ENCODE data around the gene MAPK8IP2. TPM values are rescaled to one million over a fixed set of nuclear protein-coding genes. Genes with fewer than 3 reads are reported as not detected.

MAPK8IP2 gene
- total and polyA plus RNA-seq, 2 of the 13 experiments (the other 11 are each of a cell fraction or from before 2014, with no cell fraction given) = 1.3 to 2.6 TPM

DNA sequence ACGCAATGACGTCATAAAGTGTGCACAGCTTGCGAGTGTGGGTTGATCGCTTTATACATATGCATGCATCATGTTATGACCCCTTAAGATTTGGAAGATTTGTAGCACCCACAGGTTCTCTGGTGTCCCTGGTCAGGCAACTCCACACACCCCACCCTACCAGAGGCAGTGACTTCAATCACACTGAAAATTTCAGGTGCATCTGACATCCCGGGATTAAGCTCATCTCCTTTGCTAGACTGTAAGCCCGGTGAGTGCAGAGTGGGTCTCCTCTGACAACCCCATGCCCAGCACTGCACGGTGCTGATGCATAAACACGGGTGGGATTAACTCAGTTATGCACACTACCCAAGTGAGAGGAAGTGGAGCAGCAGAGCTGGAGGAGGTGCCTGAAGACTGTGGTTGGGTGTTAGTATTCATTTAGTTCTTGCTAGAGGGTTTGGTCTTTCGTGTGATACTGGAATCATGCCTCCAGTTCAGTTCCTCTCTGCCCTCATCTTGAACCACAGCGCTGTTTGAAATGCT is 20.8 kb downstream of the MAPK8IP2 start (continued):
- TF ChIP-seq, protein P1, sequence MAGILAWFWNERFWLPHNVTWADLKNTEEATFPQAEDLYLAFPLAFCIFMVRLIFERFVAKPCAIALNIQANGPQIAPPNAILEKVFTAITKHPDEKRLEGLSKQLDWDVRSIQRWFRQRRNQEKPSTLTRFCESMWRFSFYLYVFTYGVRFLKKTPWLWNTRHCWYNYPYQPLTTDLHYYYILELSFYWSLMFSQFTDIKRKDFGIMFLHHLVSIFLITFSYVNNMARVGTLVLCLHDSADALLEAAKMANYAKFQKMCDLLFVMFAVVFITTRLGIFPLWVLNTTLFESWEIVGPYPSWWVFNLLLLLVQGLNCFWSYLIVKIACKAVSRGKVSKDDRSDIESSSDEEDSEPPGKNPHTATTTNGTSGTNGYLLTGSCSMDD (CRISPR knock-in tag; IDR thresholded peaks at IDR 0.05) = no peak
- TF ChIP-seq ZBTB42 (CRISPR knock-in tag; IDR thresholded peaks at IDR 0.05) (no peak), ZNF337 (CRISPR knock-in tag; IDR thresholded peaks at IDR 0.05; ENCODE audit: borderline replicate concordance, low read depth) (no peak), EEA1 (CRISPR knock-in tag; IDR thresholded peaks at IDR 0.05; ENCODE audit: borderline replicate concordance) (no peak), SATB2 (CRISPR knock-in tag; IDR thresholded peaks at IDR 0.05) (no peak), KDM2A (CRISPR knock-in tag; IDR thresholded peaks at IDR 0.05; ENCODE audit: borderline replicate concordance, low read depth) (0 out of 2 replicates have a peak, but pooled peaks have one; percentile 4)

DNA sequence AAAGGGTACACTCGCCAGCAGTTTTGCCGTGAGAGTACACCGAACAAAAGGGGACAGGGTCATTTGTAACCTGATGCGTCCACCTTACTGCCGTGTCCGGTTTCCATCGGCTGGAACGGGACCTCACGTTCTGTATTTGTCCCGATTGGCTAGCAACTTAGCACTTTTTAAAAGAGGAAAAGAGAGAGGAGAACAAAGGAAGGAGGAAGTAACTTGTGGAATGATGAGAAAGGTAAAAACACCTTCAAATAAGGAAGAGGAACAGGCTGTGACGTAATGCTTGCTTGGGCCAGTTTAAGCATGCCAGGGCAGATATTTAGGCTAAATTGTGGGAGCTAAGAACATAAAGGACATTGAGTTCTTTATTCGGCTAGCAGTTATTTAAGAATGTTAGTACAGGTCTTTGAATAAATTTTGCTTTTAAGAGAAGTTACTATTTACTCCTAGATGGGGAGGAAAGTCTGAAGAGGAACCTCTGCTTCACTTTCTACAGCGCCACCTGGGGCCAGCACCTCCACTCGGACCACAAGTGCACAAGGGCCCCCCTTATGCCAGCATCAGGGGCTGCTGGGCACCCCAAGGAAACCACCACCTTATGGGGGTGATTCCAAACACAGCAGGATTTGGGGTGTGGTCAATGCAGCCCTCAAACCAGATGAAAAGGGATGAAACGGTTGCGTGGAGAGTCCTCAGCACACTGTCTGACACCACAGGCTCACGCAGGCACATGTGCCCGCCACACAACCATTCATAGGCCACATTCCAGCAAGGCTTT is 21.5 kb downstream of the MAPK8IP2 start:
- in situ Hi-C loops (cut with HindIII; ENCODE audit: extremely low pct_ligation_motif_present, low pct_unique_long_range_greater_than_20kb) (no loop called here), intact Hi-C loops (cut with micrococcal nuclease; ENCODE audit: unreplicated experiment) (loop anchor here (1.0 to 2.0 kb wide), 2 partner anchors 40 to 77 kb away; partner anchors contain the start of gene CHKB)
- ChIA-PET POLR2A (interaction anchor here (0.9 to 2.4 kb wide), 10 partner anchors 9 to 114 kb away, joined by 3 to 14 read pairs (median 6); partner anchors contain the start of genes LMF2, NCAPH2, SCO2 and SYCE3), CTCF (ENCODE audit: low intra/inter-chr PET ratio, low total read pairs) (interaction anchor here (0.6 to 2.2 kb wide), 6 partner anchors 18 to 78 kb away, joined by 3 to 12 read pairs (median 4); partner anchors contain the start of gene CHKB)
- H3K27me3 ChIP-seq (ENCODE audit: control insufficient read depth in 1 of 2, insufficient read depth in 2 of 2, low read length in 2 of 2) = no peaks in the 10 kb centered on the region
- no peak for FAIRE-seq
- peaks cover 68% of the 10 kb centered on the region for H3K4me1 ChIP-seq (ENCODE audit: insufficient read depth, low read length)
- no peaks in the 10 kb centered on the region for H3K9me3 ChIP-seq (ENCODE audit: low read length)
- BruUV-seq (replicated peaks) = no TSS peak
- H3K27ac ChIP-seq (ENCODE audit: extremely low read length, insufficient read depth, low read length) = peak overlapping the region; percentile 50
- no peak for DNase-seq (ENCODE audit: low spot score)
- no peaks in the 10 kb centered on the region for H3K79me2 ChIP-seq (ENCODE audit: insufficient read depth, low read length)
- H4K20me1 ChIP-seq (ENCODE audit: insufficient read depth, low read length) = no peaks in the 10 kb centered on the region
- H3K36me3 ChIP-seq (replicated peaks in 1 of 2; ENCODE audit: control insufficient read depth in 1 of 2, insufficient read depth in 2 of 2, low read length in 2 of 2) = no peaks in the 10 kb centered on the region
- H3K4me2 ChIP-seq (ENCODE audit: low read depth, low read length) = peak overlapping the region; percentile 97
- WGBS (ENCODE audit: low lambda C conversion rate) = 2% methylated on average over 18 of the region's 18 CpGs
- H3K9ac ChIP-seq (ENCODE audit: insufficient read depth, low read depth, low read length) = peak overlapping the region; percentile 39
- ATAC-seq = peak; percentile 26
- peak overlapping the region; percentile 46 to 61 (median 47); a peak in 5 of 6 replicates for H3K4me3 ChIP-seq (replicated peaks in 1 of 3; ENCODE audit: insufficient read depth in 1 of 3, low read depth in 2 of 3, low read length in 3 of 3)
- peak overlapping the region; percentile 7 for H2AFZ ChIP-seq (ENCODE audit: low read length)
- TF ChIP-seq ZBTB7B (CRISPR knock-in tag; IDR thresholded peaks at IDR 0.05) (peak; percentile 42; the same call in 1 of the 2 replicates), MAFG (CRISPR knock-in tag; IDR thresholded peaks at IDR 0.05) (no peak), ZNF34 (CRISPR knock-in tag; IDR thresholded peaks at IDR 0.05; ENCODE audit: borderline replicate concordance) (0 out of 2 replicates have a peak, but pooled peaks have one; percentile 26), CBX2 (IDR thresholded peaks at IDR 0.05; ENCODE audit: low read depth, low read length) (no peak), CBX2 (CRISPR knock-in tag; IDR thresholded peaks at IDR 0.05; ENCODE audit: low read depth) (no peak), SIN3B (IDR thresholded peaks at IDR 0.05; ENCODE audit: low read length) (no peak)
- TF ChIP-seq, protein P2, sequence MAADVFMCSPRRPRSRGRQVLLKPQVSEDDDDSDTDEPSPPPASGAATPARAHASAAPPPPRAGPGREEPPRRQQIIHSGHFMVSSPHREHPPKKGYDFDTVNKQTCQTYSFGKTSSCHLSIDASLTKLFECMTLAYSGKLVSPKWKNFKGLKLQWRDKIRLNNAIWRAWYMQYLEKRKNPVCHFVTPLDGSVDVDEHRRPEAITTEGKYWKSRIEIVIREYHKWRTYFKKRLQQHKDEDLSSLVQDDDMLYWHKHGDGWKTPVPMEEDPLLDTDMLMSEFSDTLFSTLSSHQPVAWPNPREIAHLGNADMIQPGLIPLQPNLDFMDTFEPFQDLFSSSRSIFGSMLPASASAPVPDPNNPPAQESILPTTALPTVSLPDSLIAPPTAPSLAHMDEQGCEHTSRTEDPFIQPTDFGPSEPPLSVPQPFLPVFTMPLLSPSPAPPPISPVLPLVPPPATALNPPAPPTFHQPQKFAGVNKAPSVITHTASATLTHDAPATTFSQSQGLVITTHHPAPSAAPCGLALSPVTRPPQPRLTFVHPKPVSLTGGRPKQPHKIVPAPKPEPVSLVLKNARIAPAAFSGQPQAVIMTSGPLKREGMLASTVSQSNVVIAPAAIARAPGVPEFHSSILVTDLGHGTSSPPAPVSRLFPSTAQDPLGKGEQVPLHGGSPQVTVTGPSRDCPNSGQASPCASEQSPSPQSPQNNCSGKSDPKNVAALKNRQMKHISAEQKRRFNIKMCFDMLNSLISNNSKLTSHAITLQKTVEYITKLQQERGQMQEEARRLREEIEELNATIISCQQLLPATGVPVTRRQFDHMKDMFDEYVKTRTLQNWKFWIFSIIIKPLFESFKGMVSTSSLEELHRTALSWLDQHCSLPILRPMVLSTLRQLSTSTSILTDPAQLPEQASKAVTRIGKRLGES (CRISPR knock-in tag; IDR thresholded peaks at IDR 0.05; ENCODE audit: borderline replicate concordance) = no peak
- TF ChIP-seq, protein P3, sequence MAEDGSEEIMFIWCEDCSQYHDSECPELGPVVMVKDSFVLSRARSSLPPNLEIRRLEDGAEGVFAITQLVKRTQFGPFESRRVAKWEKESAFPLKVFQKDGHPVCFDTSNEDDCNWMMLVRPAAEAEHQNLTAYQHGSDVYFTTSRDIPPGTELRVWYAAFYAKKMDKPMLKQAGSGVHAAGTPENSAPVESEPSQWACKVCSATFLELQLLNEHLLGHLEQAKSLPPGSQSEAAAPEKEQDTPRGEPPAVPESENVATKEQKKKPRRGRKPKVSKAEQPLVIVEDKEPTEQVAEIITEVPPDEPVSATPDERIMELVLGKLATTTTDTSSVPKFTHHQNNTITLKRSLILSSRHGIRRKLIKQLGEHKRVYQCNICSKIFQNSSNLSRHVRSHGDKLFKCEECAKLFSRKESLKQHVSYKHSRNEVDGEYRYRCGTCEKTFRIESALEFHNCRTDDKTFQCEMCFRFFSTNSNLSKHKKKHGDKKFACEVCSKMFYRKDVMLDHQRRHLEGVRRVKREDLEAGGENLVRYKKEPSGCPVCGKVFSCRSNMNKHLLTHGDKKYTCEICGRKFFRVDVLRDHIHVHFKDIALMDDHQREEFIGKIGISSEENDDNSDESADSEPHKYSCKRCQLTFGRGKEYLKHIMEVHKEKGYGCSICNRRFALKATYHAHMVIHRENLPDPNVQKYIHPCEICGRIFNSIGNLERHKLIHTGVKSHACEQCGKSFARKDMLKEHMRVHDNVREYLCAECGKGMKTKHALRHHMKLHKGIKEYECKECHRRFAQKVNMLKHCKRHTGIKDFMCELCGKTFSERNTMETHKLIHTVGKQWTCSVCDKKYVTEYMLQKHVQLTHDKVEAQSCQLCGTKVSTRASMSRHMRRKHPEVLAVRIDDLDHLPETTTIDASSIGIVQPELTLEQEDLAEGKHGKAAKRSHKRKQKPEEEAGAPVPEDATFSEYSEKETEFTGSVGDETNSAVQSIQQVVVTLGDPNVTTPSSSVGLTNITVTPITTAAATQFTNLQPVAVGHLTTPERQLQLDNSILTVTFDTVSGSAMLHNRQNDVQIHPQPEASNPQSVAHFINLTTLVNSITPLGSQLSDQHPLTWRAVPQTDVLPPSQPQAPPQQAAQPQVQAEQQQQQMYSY (CRISPR knock-in tag; IDR thresholded peaks at IDR 0.05) = no peak
